ENCODE data around the gene ACSL4. TPM values are rescaled to one million over a fixed set of nuclear protein-coding genes. Genes with fewer than 3 reads are reported as not detected.

Gene ACSL4
- total RNA-seq, 2 donors from 2014 or later = 31.3 to 47.9 TPM

DNA sequence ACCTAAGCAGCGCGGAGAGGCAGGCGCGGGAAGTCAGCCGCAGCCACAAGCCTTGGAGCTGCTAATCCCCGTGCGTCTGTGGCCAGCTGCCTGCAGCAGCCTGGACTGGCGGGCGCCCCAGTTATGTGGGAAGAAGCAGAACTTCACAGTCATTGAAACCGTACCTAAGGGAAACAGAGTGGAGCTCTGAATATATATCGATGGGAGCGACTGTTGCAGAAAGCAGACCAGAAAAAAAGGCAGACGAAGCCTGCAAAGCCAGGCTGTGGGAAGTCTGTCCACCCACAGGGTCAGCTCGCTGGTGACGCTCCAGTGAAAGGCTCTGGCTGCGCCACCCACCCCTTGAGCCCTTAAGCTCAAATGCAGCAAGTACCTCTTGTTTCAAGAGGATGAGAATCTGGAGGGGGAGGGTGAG, 132.8 kb downstream of the ACSL4 start:
- Histone ChIP-seq H3K4me1 (ENCODE audit: control insufficient read depth, insufficient read depth, low read length) (no peaks in the 10 kb centered on the region), H3K4me3 (ENCODE audit: low read length) (no peak overlapping the region), H3K27ac (ENCODE audit: low read depth, low read length) (no peak overlapping the region), H3K27me3 (ENCODE audit: control insufficient read depth, insufficient read depth, low read length, poor library complexity, severe bottlenecking) (no peaks in the 10 kb centered on the region), H3K9ac (ENCODE audit: extremely low read depth, low read length, poor library complexity, severe bottlenecking) (no peak overlapping the region), H3K36me3 (ENCODE audit: control insufficient read depth, insufficient read depth, low read length) (no peaks in the 10 kb centered on the region), H3K9me3 (ENCODE audit: control insufficient read depth, low read length) (no peaks in the 10 kb centered on the region)
- Mint-ChIP-seq H3K27me3 (ENCODE audit: insufficient read depth) (peaks cover 38% of the 10 kb centered on the region), H3K4me3 (peak overlapping the region; percentile 45), H3K4me1 (peaks cover 26% of the 10 kb centered on the region), H3K36me3 (ENCODE audit: low read depth) (no peaks in the 10 kb centered on the region), H3K9me3 (no peaks in the 10 kb centered on the region), H3K27ac (no peak overlapping the region)
- TF ChIP-seq, protein P1, sequence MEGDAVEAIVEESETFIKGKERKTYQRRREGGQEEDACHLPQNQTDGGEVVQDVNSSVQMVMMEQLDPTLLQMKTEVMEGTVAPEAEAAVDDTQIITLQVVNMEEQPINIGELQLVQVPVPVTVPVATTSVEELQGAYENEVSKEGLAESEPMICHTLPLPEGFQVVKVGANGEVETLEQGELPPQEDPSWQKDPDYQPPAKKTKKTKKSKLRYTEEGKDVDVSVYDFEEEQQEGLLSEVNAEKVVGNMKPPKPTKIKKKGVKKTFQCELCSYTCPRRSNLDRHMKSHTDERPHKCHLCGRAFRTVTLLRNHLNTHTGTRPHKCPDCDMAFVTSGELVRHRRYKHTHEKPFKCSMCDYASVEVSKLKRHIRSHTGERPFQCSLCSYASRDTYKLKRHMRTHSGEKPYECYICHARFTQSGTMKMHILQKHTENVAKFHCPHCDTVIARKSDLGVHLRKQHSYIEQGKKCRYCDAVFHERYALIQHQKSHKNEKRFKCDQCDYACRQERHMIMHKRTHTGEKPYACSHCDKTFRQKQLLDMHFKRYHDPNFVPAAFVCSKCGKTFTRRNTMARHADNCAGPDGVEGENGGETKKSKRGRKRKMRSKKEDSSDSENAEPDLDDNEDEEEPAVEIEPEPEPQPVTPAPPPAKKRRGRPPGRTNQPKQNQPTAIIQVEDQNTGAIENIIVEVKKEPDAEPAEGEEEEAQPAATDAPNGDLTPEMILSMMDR (conservative IDR thresholded peaks at IDR 0.05) = no peak
- DNase-seq = peak; percentile 62
- 65% methylated on average over 16 of the region's 16 CpGs; no CpG with 5 or more reads in 1 of the 2 experiments for WGBS, 2 experiments (ENCODE audit: insufficient coverage in 1 of 2, insufficient read length in 1 of 2)

DNA sequence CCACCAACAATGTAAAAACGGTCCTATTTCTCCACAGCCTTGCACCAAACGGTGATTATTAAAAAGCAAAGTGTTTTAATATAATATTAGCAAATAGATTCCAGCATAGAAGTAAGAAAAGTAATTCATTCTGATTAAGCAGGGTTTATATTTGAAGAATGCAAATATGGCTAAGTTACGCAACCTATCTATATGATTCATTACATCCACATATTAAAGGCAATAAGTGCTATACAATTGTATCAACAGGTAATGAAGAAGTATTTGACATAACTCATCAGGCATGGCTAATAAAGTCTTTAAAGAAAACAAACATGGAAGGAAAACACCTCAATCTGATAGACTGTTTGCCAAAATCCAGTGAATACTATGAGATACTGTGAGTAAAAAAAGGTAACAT, 137.0 kb downstream of the ACSL4 start:
- Histone ChIP-seq H3K4me3 (ENCODE audit: low read length) (no peak overlapping the region), H3K4me1 (ENCODE audit: control insufficient read depth, insufficient read depth, low read length) (no peaks in the 10 kb centered on the region), H3K27me3 (ENCODE audit: control insufficient read depth, insufficient read depth, low read length, poor library complexity, severe bottlenecking) (no peaks in the 10 kb centered on the region), H3K27ac (ENCODE audit: low read depth, low read length) (no peak overlapping the region), H3K36me3 (ENCODE audit: control insufficient read depth, insufficient read depth, low read length) (no peaks in the 10 kb centered on the region), H3K9ac (ENCODE audit: extremely low read depth, low read length, poor library complexity, severe bottlenecking) (no peak overlapping the region), H3K9me3 (ENCODE audit: control insufficient read depth, low read length) (no peaks in the 10 kb centered on the region)
- peaks cover 16% of the 10 kb centered on the region for H3K27me3 Mint-ChIP-seq (ENCODE audit: insufficient read depth)
- TF ChIP-seq, protein P1 (conservative IDR thresholded peaks at IDR 0.05) = no peak
- H3K36me3 Mint-ChIP-seq (ENCODE audit: low read depth) = no peaks in the 10 kb centered on the region
- WGBS, 2 experiments (ENCODE audit: insufficient coverage in 1 of 2, insufficient read length in 1 of 2) = 50% methylated on average over 1 of the region's 3 CpGs; no CpG with 5 or more reads in 1 of the 2 experiments
- H3K27ac Mint-ChIP-seq = no peak overlapping the region
- H3K4me3 Mint-ChIP-seq = no peak overlapping the region
- peaks cover 11% of the 10 kb centered on the region for H3K4me1 Mint-ChIP-seq
- DNase-seq = no peak
- no peaks in the 10 kb centered on the region for H3K9me3 Mint-ChIP-seq

Other genes with a start within 250 kb of the ACSL4 start
- gene NXT2, start 196.4 kb downstream of the ACSL4 start, total RNA-seq = 10 to 100 TPM in 1 of 2 donors, 1 to 10 TPM in 1; 6.9 to 17.1 TPM
- 1 to 10 TPM; 2.4 to 4.6 TPM for gene KCNE5, start 108.1 kb downstream of the ACSL4 start, total RNA-seq